Suprapubic skin (tissue), 4 donors: Measurements from ENCODE around the gene TSPOAP1. TPM values are rescaled to one million over a fixed set of nuclear protein-coding genes. Genes with fewer than 3 reads are reported as not detected.

Experiments
- DNase-seq, 2 donors: peaks; one replicate each; pipeline ENCODE4 v3.0.0-alpha.2; 2019; ENCODE audit warnings: low spot score in 2 of 2
- H3K27ac ChIP-seq: fragments of 200-600 bp; sonication (generic); one replicate; pipeline ENCODE4 v1.5.1; 2019
- H3K27me3 ChIP-seq: fragments of 200-600 bp; sonication (generic); one replicate; pipeline ENCODE4 v1.5.1; 2019
- H3K36me3 ChIP-seq: fragments of 200-600 bp; sonication (generic); one replicate; pipeline ENCODE4 v1.5.1; 2019
- H3K4me1 ChIP-seq: fragments of 200-600 bp; sonication (generic); one replicate; pipeline ENCODE4 v1.5.1; 2019
- H3K4me3 ChIP-seq: fragments of 200-600 bp; sonication (generic); one replicate; pipeline ENCODE4 v1.5.1; 2019; ENCODE audit warnings: mild to moderate bottlenecking
- H3K9me3 ChIP-seq: fragments of 200-600 bp; sonication (generic); one replicate; pipeline ENCODE4 v1.5.1; 2019
- CTCF ChIP-seq, 2 donors: fragments of 200-600 bp in 1 of 2; fragments of 450-650 bp in 1 of 2; sonication (generic) in 1 of 2; IDR thresholded peaks; one replicate each; pipeline ENCODE4 v1.5.1; 2016 to 2019; ENCODE audit warnings: antibody characterized with exemption in 2 of 2, mild to moderate bottlenecking in 1 of 2, moderate library complexity in 1 of 2
- EP300 ChIP-seq: sonication (generic); formaldehyde crosslinking; IDR thresholded peaks from one replicate; pipeline ENCODE4 v1.6.1; 2017; ENCODE audit warnings: antibody characterized with exemption
- POLR2A ChIP-seq, 2 donors: fragments of 450-650 bp; IDR thresholded peaks; one replicate each; pipeline ENCODE4 v1.6.1; 2017; ENCODE audit warnings: antibody characterized with exemption in 2 of 2, mild to moderate bottlenecking in 2 of 2, moderate library complexity in 2 of 2
- POLR2AphosphoS5 ChIP-seq, 3 donors: sonication (generic); formaldehyde crosslinking; IDR thresholded peaks; one replicate each; pipeline ENCODE4 v1.6.1; 2017; ENCODE audit warnings: antibody characterized with exemption in 3 of 3
- WGBS: methylation state at CpG from one replicate; pipeline ENCODE4 v1.1.5; 2018; 5-methylcytosine and 5-hydroxymethylcytosine counted together
- total RNA-seq, 4 donors: library from RNA; depleted of rRNA; stranded (reverse); fragments of >200 nt; gene quantifications; one replicate each; pipeline ENCODE4 v1.1.0, GENCODE V29; 2016

Gene TSPOAP1
- total RNA-seq, 4 donors from 2014 or later: 6.8 to 26.9 (median 12.4) TPM

GRCh38 chr17:58311429-58311894, 17.1 kb downstream of the TSPOAP1 start:
- H3K9me3 ChIP-seq: no peaks in the 10 kb centered on the region
- no peaks in the 10 kb centered on the region for H3K36me3 ChIP-seq
- H3K4me1 ChIP-seq: no peaks in the 10 kb centered on the region
- H3K4me3 ChIP-seq: no peak overlapping the region
- H3K27ac ChIP-seq: no peak overlapping the region
- peak in 1 of 2 donors; percentile 49 for DNase-seq
- WGBS: no CpG with 5 or more reads among the region's 9 CpGs
- TF ChIP-seq CTCF (IDR thresholded peaks at IDR 0.05) (no peak), POLR2A (IDR thresholded peaks at IDR 0.05) (no peak), EP300 (no peak), POLR2AphosphoS5 (IDR thresholded peaks at IDR 0.05) (no peak)
- no peaks in the 10 kb centered on the region for H3K27me3 ChIP-seq

GRCh38 chr17:58310511-58311428, 17.8 kb downstream of the TSPOAP1 start:
- TF ChIP-seq POLR2AphosphoS5 (IDR thresholded peaks at IDR 0.05) (no peak), EP300 (no peak), POLR2A (IDR thresholded peaks at IDR 0.05) (no peak), CTCF (IDR thresholded peaks at IDR 0.05) (no peak)
- Histone ChIP-seq H3K27me3 (no peaks in the 10 kb centered on the region), H3K4me3 (no peak overlapping the region), H3K36me3 (no peaks in the 10 kb centered on the region), H3K4me1 (no peaks in the 10 kb centered on the region), H3K27ac (no peak overlapping the region), H3K9me3 (no peaks in the 10 kb centered on the region)
- 81% methylated on average over 8 of the region's 23 CpGs for WGBS
- DNase-seq: peak in 1 of 2 donors; percentile 43

- TF ChIP-seq CTCF (IDR thresholded peaks at IDR 0.05): no peak
- no peak for TF ChIP-seq POLR2A (IDR thresholded peaks at IDR 0.05)
- no peak for TF ChIP-seq EP300
- TF ChIP-seq POLR2AphosphoS5 (IDR thresholded peaks at IDR 0.05): no peak
- H3K36me3 ChIP-seq: no peaks in the 10 kb centered on the region
- H3K27me3 ChIP-seq: no peaks in the 10 kb centered on the region
- DNase-seq: no peak
- WGBS: 71% methylated on average over 5 of the region's 5 CpGs
- H3K4me1 ChIP-seq: no peaks in the 10 kb centered on the region
- H3K9me3 ChIP-seq: no peaks in the 10 kb centered on the region
- no peak overlapping the region for H3K27ac ChIP-seq
- no peak overlapping the region for H3K4me3 ChIP-seq
Observed at GRCh38 chr17:58309918-58310259, 18.7 kb downstream of the TSPOAP1 start.

GRCh38 chr17:58308985-58309917, 19.3 kb downstream of the TSPOAP1 start:
- no peak for DNase-seq
- Histone ChIP-seq H3K36me3 (no peaks in the 10 kb centered on the region), H3K27me3 (no peaks in the 10 kb centered on the region), H3K9me3 (no peaks in the 10 kb centered on the region), H3K27ac (no peak overlapping the region), H3K4me1 (no peaks in the 10 kb centered on the region), H3K4me3 (no peak overlapping the region)
- no peak for TF ChIP-seq CTCF (IDR thresholded peaks at IDR 0.05)
- TF ChIP-seq EP300: no peak
- TF ChIP-seq POLR2A (IDR thresholded peaks at IDR 0.05): no peak
- no peak for TF ChIP-seq POLR2AphosphoS5 (IDR thresholded peaks at IDR 0.05)
- WGBS: 87% methylated on average over 16 of the region's 21 CpGs
